Measurements from ENCODE around the gene TXNRD1. TPM values are rescaled to one million over a fixed set of nuclear protein-coding genes. Genes with fewer than 3 reads are reported as not detected.

Gene TXNRD1
- total RNA-seq, 2 experiments from 2014 or later, result 87.9 to 89.0 TPM

DNA sequence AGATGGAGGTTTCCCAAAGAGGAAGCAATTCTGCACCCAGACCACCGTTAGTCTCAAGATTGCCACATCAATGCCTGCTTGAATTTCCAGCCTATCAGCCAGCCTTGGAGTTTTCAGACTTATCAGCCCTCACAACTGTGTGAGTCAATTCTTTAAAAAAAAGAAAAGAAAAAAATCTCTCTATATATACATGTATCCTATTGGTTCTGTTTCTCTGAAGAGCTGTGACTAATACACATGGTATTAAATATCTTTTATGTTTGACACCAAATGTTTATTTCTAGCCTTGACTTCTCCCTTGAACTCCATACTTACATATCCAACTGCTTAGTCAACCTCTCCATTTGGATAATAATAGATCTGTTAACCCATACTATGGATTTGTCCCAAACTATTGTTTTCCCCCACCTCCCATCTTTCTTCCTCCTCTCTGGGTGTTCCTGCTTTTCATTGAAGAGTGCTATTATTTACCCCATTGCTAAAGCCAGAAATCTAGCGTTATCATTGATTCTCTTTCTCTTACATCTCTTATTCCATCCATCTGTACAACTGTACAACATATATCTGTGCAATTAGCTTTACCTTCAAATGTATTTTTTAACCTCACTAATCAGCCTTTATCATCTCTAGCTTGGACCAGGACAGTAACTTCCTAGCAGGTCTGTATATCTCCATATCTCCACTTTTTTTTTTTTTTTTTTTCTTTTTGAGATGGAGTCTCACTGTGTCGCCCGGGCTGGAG lies 65.3 kb downstream of the TXNRD1 start:
- ChIA-PET CTCF (no interaction called here), POLR2A (interaction anchor here (0.7 kb wide), 1 partner anchor 19 kb away, joined by 3 read pairs; no protein-coding TSS in a partner anchor)
- DNase-seq (no peak), ATAC-seq (peak; percentile 80)
- Mint-ChIP-seq H3K4me3 (no peak overlapping the region), H3K27me3 (peaks cover 2% of the 10 kb centered on the region), H3K9me3 (no peaks in the 10 kb centered on the region), H3K27ac (no peak overlapping the region), H3K4me1 (ENCODE audit: low read depth) (peaks cover 10% of the 10 kb centered on the region), H3K36me3 (ENCODE audit: low read depth) (no peaks in the 10 kb centered on the region)
- TF ChIP-seq, protein P1, sequence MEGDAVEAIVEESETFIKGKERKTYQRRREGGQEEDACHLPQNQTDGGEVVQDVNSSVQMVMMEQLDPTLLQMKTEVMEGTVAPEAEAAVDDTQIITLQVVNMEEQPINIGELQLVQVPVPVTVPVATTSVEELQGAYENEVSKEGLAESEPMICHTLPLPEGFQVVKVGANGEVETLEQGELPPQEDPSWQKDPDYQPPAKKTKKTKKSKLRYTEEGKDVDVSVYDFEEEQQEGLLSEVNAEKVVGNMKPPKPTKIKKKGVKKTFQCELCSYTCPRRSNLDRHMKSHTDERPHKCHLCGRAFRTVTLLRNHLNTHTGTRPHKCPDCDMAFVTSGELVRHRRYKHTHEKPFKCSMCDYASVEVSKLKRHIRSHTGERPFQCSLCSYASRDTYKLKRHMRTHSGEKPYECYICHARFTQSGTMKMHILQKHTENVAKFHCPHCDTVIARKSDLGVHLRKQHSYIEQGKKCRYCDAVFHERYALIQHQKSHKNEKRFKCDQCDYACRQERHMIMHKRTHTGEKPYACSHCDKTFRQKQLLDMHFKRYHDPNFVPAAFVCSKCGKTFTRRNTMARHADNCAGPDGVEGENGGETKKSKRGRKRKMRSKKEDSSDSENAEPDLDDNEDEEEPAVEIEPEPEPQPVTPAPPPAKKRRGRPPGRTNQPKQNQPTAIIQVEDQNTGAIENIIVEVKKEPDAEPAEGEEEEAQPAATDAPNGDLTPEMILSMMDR (IDR thresholded peaks at IDR 0.05), result no peak
- intact Hi-C loops (cut with micrococcal nuclease), result no loop called here

DNA sequence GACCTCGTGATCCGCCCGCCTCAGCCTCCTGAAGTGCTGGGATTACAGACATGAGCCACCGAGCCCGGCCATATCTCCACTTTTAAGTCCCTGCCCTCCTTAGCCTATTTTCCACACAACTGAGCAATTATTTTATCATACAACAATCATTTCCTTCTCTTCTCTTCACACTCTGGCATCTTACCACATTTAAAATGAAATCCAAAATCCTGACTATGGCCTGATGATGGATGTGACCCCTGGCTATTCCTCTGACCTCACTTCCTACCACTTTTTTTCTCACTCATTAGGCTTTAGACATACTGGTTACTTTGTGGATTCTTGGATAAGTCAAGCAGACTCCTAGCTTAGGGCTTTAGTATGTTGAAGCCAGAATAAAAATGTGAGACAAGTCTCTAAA lies 66.1 kb downstream of the TXNRD1 start:
- no peaks in the 10 kb centered on the region for H3K9me3 Mint-ChIP-seq
- DNase-seq (no peak), ATAC-seq (no peak)
- no peaks in the 10 kb centered on the region for H3K36me3 Mint-ChIP-seq (ENCODE audit: low read depth)
- peaks cover 2% of the 10 kb centered on the region for H3K27me3 Mint-ChIP-seq
- ChIA-PET CTCF (no interaction called here), POLR2A (interaction anchor here (1.6 kb wide), 1 partner anchor 22 kb away, joined by 4 read pairs; the partner anchor contains the start of gene EID3)
- TF ChIP-seq, protein P1 (IDR thresholded peaks at IDR 0.05), result no peak
- intact Hi-C loops (cut with micrococcal nuclease), result no loop called here
- no peak overlapping the region for H3K27ac Mint-ChIP-seq
- peaks cover 15% of the 10 kb centered on the region for H3K4me1 Mint-ChIP-seq (ENCODE audit: low read depth)
- H3K4me3 Mint-ChIP-seq, result no peak overlapping the region

DNA sequence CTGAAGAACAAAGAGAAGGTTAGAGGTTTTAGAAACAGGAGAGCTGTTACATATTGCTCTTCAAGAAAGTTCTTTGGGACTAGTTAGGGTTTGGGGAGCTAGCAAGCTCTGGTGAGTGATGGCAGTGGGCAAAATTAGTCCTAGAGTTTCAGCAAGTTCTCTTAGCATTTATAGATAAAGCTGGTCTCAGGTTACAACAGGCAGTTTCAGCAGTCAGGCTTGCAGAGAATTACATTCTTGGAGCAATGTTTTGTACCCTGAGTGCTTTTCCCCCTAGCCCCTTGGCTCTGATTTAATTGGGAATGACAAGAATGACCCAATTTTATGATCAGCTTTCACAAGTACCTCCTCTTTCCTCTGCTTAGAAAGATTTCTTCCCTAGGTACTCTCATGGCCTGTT lies 66.5 kb downstream of the TXNRD1 start:
- H3K4me3 Mint-ChIP-seq, result no peak overlapping the region
- DNase-seq, result no peak
- intact Hi-C loops (cut with micrococcal nuclease), result no loop called here
- POLR2A ChIA-PET, result interaction anchor here (1.6 kb wide), 1 partner anchor 22 kb away, joined by 4 read pairs; the partner anchor contains the start of gene EID3
- H3K27ac Mint-ChIP-seq, result no peak overlapping the region
- ATAC-seq, result no peak
- CTCF ChIA-PET, result no interaction called here
- H3K4me1 Mint-ChIP-seq (ENCODE audit: low read depth), result peaks cover 16% of the 10 kb centered on the region
- TF ChIP-seq, protein P1 (IDR thresholded peaks at IDR 0.05), result no peak
- peaks cover 2% of the 10 kb centered on the region for H3K36me3 Mint-ChIP-seq (ENCODE audit: low read depth)
- peaks cover 2% of the 10 kb centered on the region for H3K27me3 Mint-ChIP-seq
- H3K9me3 Mint-ChIP-seq, result no peaks in the 10 kb centered on the region

DNA sequence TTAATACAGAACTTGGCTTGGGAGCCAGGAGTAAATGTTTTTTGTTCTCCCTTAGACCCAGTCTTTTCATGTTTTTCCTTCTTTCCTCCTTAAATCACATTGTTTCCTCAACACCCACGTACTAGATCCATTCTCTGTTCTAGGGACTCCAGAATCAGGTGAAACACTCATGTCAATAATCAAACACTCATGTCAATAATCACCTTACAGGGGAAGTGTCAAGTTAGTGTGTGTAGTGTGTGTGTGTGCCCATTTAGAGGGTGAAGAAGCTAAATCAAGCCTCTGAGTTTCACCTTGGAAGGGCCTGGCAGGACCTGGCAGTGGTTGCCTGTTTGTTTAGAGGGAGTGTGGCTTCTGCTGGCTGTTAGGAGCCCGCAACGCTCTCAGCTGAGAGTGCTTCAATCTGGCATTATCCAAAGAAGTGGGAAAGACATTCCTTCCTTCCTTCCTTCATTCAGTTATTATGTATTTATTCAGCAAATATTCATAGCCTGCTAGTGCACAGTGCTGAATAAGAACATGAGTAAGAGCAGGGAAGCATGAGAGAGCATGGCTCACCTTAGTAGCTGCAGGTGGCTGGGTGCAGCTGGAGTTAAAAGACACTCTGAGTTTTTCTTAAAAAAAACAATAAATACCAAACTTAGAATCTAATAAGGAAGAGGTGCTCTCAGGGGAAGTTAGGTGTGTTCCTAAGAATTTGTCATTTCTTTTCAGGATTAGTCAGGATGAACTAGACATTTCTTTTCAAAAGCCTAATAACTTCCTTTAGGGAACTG lies 70.3 kb downstream of the TXNRD1 start:
- DNase-seq (peak; percentile 34), ATAC-seq (no peak)
- ChIA-PET POLR2A (interaction anchor here (0.6 to 8.6 kb wide), 7 partner anchors 9 to 358 kb away, joined by 3 to 118 read pairs (median 32); partner anchors contain the start of genes EID3, NFYB and TXNRD1), CTCF (interaction anchor here (1.0 to 7.3 kb wide), 3 partner anchors 10 to 68 kb away, joined by 5 to 59 read pairs (median 5); partner anchors contain the start of gene TXNRD1)
- H3K27me3 Mint-ChIP-seq, result peaks cover 2% of the 10 kb centered on the region
- peaks cover 14% of the 10 kb centered on the region for H3K4me1 Mint-ChIP-seq (ENCODE audit: low read depth)
- H3K9me3 Mint-ChIP-seq, result no peaks in the 10 kb centered on the region
- peak overlapping the region; percentile 98 for H3K27ac Mint-ChIP-seq
- intact Hi-C loops (cut with micrococcal nuclease), result loop anchor here (5.0 kb wide), 1 partner anchor 69 kb away; the partner anchor contains the start of gene TXNRD1
- peak overlapping the region; percentile 93 for H3K4me3 Mint-ChIP-seq
- TF ChIP-seq, protein P1 (IDR thresholded peaks at IDR 0.05), result no peak
- peaks cover 23% of the 10 kb centered on the region for H3K36me3 Mint-ChIP-seq (ENCODE audit: low read depth)

Data from activated CD8-positive, alpha-beta T cell treated with anti-CD3 and anti-CD28 coated beads for 36 hours (primary cell).